ENCODE measurements around the gene STRN.
A peak's percentile ranks its signal among the peaks of the same experiment; 100 is the strongest.

STRN gene

GRCh38 chr2:36973320-36973719 is 7.0 kb upstream of the STRN start:
- no peak for DNase-seq (ENCODE audit: low read depth)
- H3K4me3 ChIP-seq (ENCODE audit: low read length) = no peak overlapping the region
- no peak for TF ChIP-seq CTCF (conservative IDR thresholded peaks at IDR 0.05; ENCODE audit: low read depth, low read length)

GRCh38 chr2:36971990-36972389 is 5.7 kb upstream of the STRN start:
- no peak for TF ChIP-seq CTCF (conservative IDR thresholded peaks at IDR 0.05; ENCODE audit: low read depth, low read length)
- no peak overlapping the region for H3K4me3 ChIP-seq (ENCODE audit: low read length)
- DNase-seq (ENCODE audit: low read depth) = no peak

GRCh38 chr2:36967236-36967876 is 1.0 kb upstream of the STRN start:
- DNase-seq (ENCODE audit: low read depth) = no peak
- H3K4me3 ChIP-seq (ENCODE audit: low read length) = peak overlapping the region; percentile 79
- TF ChIP-seq CTCF (conservative IDR thresholded peaks at IDR 0.05; ENCODE audit: low read depth, low read length) = no peak

GRCh38 chr2:36965751-36966369 is 476 bp downstream of the STRN start:
- peak overlapping the region; percentile 53 for H3K4me3 ChIP-seq (ENCODE audit: low read length)
- no peak for DNase-seq (ENCODE audit: low read depth)
- TF ChIP-seq CTCF (conservative IDR thresholded peaks at IDR 0.05; ENCODE audit: low read depth, low read length) = no peak

- no peak for DNase-seq (ENCODE audit: low read depth)
- TF ChIP-seq CTCF (conservative IDR thresholded peaks at IDR 0.05; ENCODE audit: low read depth, low read length) = no peak
- H3K4me3 ChIP-seq (ENCODE audit: low read length) = peak overlapping the region; percentile 53
Observed at GRCh38 chr2:36965206-36965605, 1.1 kb downstream of the STRN start.

- no peak for DNase-seq (ENCODE audit: low read depth)
- no peak for TF ChIP-seq CTCF (conservative IDR thresholded peaks at IDR 0.05; ENCODE audit: low read depth, low read length)
- no peak overlapping the region for H3K4me3 ChIP-seq (ENCODE audit: low read length)
Observed at GRCh38 chr2:36964496-36965058, 1.8 kb downstream of the STRN start.

GRCh38 chr2:36963734-36964133 is 2.6 kb downstream of the STRN start:
- no peak for DNase-seq (ENCODE audit: low read depth)
- no peak for TF ChIP-seq CTCF (conservative IDR thresholded peaks at IDR 0.05; ENCODE audit: low read depth, low read length)
- H3K4me3 ChIP-seq (ENCODE audit: low read length) = no peak overlapping the region

Measured in retinal pigment epithelial cell (primary cell).